ENCODE measurements around the gene CSTB.

Gene CSTB

DNA sequence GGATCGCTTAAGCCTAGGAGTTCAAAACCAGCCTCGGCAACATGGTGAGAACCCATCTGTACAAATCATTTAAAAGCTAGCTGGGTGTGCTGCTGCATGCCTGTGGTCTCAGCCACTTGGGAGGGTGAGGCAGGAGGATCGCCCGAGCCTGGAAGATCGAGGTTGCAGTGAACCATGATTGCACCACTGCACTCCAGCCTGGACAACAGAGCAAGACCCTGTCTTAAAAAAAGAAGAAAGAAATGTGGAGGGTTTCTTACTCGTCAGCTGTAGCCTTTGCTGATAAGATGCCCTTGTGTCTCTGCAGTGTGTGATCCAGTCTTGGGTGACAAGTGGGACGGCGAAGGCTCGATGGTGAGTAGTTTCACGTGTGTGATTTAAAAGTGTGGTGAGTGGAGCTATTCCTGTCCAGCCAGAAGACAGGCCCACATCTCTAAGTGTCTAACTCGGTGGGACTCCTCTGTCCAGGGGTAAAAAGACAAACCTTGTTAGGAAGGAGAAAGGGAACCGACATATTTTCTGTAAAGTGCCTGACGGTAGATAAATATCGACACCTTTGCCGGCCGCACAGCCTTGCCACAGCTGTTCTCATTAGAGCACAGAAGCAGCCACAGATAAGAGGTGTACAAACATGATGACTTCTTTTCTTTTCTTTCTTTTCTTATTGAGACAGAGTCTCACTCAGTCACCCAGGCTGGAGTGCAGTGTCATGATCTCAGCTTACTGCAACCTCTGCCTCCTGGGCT lies 30.2 kb downstream of the CSTB start:
- no peak for DNase-seq

GRCh38 chr21:43744725-43745124 lies 31.4 kb downstream of the CSTB start:
- no peak for DNase-seq

GRCh38 chr21:43743947-43744346 lies 32.2 kb downstream of the CSTB start:
- DNase-seq: no peak

GRCh38 chr21:43741423-43742096 lies 34.5 kb downstream of the CSTB start:
- DNase-seq: no peak

DNA sequence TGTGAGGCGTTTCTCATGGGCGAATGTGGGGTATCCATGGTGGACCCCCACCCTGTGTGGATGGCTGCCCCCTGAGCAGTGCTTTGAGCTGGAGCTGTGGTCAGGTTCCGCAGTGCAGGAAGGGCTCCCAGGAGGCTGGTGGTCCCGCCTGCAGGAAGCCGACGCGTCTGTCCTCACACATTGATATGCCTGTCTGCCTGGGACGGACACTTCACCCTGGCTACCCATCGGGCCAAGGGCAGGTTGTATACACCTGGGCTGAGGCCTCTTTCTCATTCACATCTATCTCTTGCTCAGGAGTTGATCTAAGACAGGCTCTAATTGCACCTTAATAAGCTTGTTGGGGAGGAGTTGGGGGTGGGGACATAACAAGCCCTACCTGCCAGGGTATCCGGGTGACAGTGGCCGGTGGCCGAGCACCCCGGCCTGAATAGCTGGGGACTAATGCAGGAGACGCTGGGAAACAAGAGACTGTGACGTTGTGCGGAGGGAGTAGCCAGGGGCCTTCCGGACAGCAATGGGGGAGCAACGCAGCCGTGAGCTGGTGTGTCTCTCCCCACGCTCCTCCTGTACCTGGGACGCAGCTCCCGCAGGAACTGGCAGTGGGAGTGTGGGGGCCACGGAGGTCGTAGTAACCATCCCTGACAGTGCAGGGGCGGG lies 35.5 kb downstream of the CSTB start:
- DNase-seq: no peak

- DNase-seq: no peak
Observed at GRCh38 chr21:43739621-43740435, 36.3 kb downstream of the CSTB start.

GRCh38 chr21:43737158-43737950 lies 38.8 kb downstream of the CSTB start:
- DNase-seq: no peak

GRCh38 chr21:43736224-43736883 lies 39.8 kb downstream of the CSTB start:
- no peak for DNase-seq

GRCh38 chr21:43735236-43736091 lies 40.6 kb downstream of the CSTB start:
- DNase-seq: no peak

GRCh38 chr21:43734928-43735229 lies 41.2 kb downstream of the CSTB start:
- DNase-seq: no peak

DNA sequence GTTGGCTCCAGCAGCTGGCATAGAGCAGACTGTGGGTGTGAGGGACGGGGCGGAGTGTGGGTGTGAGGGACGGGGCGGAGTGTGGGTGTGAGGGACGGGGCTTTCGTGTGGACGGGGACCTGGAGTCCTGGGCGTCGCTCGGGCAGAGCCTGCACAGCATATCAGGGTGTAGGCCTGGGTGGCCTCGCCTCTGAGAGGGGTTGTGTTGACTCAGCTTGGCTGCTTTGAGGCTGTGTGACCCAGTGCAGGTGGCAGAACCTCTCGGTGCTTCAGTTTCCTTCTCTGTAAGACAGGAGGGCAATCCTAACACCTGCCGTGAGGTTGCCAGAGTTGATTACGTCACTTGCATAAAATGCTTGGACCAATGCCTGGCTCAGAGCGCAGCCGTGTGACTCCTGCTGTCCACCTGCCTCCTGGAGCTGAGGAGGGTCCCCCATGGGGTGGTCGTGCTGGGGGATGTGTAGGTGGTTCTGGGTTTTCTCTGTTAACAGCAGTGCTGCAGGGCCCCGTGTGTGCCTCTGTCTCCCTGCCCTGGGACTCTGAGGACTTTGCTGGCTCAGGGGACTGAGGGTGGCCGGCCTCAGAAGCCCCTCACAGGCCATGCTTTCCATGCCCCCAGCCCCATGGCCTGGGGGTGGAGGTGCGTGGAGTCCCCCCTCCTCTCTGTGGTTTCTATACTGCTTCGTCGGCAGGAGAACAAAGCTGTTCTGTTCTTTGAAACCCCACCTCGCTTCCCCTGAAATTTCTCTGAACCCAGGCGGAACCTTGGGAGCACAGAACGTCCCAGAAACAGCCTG lies 41.8 kb downstream of the CSTB start:
- DNase-seq: no peak

- no peak for DNase-seq
Observed at GRCh38 chr21:43733529-43734071, 42.5 kb downstream of the CSTB start.

DNA sequence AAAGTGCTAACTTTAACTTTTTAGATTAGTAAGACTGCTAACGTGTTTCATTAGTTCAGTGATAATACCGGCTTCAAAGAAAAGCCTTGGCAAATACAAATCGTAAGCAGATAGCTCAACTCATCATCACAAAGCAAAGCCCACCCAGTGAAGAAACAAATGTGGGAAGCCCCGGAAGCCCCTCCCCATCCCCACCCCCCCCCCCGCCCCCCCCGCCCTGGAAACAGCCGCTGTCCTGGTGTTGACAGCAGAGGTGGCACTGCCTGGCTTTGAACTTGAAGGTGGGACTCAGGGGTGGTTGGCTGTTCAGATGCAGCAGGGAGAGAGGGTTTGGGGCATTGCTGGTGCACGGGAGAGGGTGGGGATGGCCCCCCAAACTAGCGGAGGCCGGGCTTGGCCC lies 43.0 kb downstream of the CSTB start:
- no peak for DNase-seq

- DNase-seq: no peak
Observed at GRCh38 chr21:43731891-43732711, 44.0 kb downstream of the CSTB start.

DNA sequence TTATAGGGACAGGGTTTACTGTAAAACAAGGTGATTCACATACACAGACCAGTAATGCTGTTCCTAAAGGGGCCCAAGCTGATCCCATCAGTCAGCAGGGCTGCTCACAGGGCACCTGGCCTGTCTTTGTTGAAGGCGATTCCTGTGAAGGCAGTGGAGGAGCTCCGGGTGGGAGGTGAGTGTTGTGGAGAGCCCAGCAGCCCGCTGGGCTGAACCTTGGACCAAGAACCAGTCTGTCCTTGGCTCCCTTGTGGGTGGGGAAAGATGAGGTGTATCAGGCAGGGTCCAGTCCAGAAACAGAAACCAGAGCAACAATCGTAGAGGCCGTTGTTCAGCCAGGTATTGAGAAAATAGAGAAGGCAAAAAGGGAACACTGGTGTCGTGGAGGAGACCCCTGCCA lies 44.6 kb downstream of the CSTB start:
- DNase-seq: no peak

DNA sequence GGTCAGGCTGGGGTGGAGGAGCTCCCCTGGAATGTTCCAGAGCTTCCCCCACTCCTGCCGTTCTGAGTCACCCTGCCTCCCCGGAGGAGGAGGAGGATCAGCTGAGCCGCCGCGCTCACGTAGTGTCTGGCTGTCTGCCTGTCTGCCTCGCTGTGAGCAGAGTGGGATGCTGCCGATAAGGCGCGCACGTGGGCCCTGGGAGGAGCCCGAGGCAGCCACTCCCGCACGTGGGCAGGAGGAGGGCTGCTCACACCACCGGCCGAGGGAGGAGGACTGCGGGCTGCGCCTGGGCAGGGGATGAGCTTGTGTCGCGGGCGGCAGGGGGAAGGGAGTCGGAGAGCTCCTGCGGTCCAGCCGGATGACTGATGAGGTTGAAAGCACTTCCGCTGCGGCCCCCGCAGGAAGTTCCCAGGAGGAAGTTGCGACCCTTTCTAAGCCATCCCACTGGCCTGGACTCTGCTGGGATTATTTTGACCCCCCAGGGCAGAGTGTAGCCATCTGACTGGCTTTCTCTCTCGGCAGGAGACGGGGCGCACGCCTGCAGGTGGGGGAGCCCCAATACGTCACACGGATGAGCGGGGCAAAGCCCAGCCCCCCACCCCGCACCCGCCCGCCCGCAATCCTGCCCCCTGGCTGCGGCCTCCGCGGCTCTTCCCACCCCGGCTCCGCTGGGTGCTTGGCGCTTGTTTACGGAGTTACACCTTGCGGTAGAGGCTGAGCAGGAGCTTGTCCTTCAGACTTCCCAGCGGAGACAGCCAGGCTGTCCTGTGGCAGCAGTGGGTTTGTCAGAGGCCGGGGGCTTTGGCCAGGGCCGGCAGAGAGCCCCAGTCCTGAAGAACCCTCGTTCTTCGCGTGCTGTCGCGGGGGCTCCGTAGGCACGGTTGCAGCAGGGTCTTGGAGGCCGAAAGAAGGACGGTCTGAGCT lies 47.4 kb downstream of the CSTB start:
- peak; percentile 53 for DNase-seq

DNA sequence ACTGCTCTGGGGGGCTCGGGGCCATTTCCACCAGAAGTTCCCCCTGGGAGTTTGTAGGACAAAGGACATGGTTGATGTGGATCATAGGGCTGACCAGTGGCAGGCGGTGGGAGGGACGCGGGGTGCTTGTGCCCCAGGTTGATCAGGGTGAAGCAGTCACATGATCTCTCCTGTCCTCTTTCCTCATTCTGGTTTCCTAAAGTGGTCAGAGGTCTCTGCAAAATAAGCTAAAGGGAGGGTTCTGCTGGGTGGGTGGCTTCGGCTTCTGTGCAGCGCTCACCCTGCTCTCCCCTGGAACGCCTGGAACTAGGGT lies 48.0 kb downstream of the CSTB start:
- DNase-seq: no peak

Measured in activated effector memory CD4-positive, alpha-beta T cell treated with Interleukin-2 at 50 U/mL for 16 hours (primary cell).